HL-60 (cell line): Measurements from ENCODE around the gene AIFM3.

Experiments used
- DNase-seq, 2 experiments: peaks; one replicate each; pipeline ENCODE4 v3.0.0-alpha.2; 2010 to 2020; ENCODE audit warnings: low read depth in 1 of 2, low spot score in 1 of 2
- H3K27ac ChIP-seq: fragments of 250-450 bp; sonication (Bioruptor Pico); replicated peaks from 2 replicates; pipeline ENCODE4 v1.5.1; 2020; ENCODE audit warnings: mild to moderate bottlenecking, moderate library complexity
- H3K27me3 ChIP-seq: fragments of 250-450 bp; sonication (Bioruptor Pico); 2 replicates; pipeline ENCODE4 v1.5.1; 2021; ENCODE audit warnings: mild to moderate bottlenecking, moderate library complexity; ENCODE audit not compliant: insufficient read depth, poor library complexity, severe bottlenecking
- H3K4me3 ChIP-seq: replicated peaks from 2 replicates; pipeline ENCODE4 v1.5.1; 2011; ENCODE audit warnings: mild to moderate bottlenecking, control low read depth, low read length; ENCODE audit not compliant: insufficient read depth
- CTCF ChIP-seq: IDR thresholded peaks from one replicate; pipeline ENCODE4 v1.5.1; 2011; ENCODE audit warnings: low read length, control low read depth, inconsistent platforms; ENCODE audit not compliant: insufficient read depth
- GABPA ChIP-seq: IDR thresholded peaks from 2 replicates; pipeline ENCODE4 v1.6.1; 2012; ENCODE audit warnings: low read depth
- POLR2AphosphoS5 ChIP-seq: IDR thresholded peaks from 2 replicates; pipeline ENCODE4 v1.6.1; 2012; ENCODE audit warnings: low read depth
- REST ChIP-seq: IDR thresholded peaks from 2 replicates; pipeline ENCODE4 v1.6.1; 2012; ENCODE audit warnings: low read depth; ENCODE audit not compliant: insufficient replicate concordance
- SPI1 ChIP-seq: IDR thresholded peaks from 2 replicates; pipeline ENCODE4 v1.6.1; 2012; ENCODE audit warnings: low read depth, mild to moderate bottlenecking, borderline replicate concordance

The AIFM3 gene

DNA sequence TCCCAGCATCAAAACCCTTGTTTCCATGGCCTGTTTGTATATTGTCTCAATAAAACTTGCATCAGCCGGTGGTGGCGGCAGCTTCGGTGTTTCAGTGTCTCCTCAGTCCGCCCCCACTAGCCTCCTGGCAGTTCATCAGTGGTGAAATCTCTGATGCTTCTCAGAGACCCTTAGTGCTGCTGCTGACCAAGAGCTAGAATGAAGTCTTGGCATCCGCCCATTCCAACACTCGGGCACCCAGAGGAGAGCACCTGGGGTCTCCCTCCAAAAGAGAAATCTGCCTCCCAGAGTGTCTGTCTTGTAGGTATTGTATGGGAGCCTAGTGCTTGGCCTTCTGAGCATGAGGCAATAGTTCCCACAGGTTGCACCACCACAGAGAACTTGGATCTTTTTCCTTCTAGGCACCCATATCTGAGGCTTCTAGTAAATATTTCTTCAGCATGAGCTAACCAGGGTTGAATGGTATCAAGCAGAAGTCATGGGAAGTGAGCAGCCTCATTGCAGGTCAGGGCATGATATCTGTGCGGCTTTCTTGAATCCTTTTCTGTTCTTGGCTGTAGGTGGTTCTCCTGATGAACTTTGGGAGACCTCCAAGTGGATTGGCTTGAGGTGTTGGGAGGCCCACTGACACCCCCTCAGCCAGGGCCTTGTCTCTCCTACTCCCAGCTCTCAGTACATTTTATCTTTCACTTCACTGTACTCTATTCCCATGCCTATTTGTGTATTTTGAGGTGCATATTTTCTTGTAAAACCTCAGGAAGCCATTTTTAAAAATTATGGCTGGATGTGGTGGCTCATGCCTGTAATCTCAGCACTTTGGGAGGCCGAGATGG lies 13.2 kb upstream of the AIFM3 start:
- DNase-seq, result peak; percentile 28 to 57
- no peak overlapping the region for H3K27ac ChIP-seq
- H3K27me3 ChIP-seq, result no peaks in the 10 kb centered on the region
- H3K4me3 ChIP-seq, result no peak overlapping the region
- TF ChIP-seq REST (no peak), POLR2AphosphoS5 (peak; percentile 24; the same call in 1 of the 2 replicates)

GRCh38 chr22:20955548-20955947 lies 11.5 kb upstream of the AIFM3 start:
- Histone ChIP-seq H3K4me3 (no peak overlapping the region), H3K27me3 (no peaks in the 10 kb centered on the region), H3K27ac (no peak overlapping the region)
- TF ChIP-seq CTCF (no peak), REST (no peak)
- DNase-seq, result peak in 1 of 2 experiments; percentile 11

DNA sequence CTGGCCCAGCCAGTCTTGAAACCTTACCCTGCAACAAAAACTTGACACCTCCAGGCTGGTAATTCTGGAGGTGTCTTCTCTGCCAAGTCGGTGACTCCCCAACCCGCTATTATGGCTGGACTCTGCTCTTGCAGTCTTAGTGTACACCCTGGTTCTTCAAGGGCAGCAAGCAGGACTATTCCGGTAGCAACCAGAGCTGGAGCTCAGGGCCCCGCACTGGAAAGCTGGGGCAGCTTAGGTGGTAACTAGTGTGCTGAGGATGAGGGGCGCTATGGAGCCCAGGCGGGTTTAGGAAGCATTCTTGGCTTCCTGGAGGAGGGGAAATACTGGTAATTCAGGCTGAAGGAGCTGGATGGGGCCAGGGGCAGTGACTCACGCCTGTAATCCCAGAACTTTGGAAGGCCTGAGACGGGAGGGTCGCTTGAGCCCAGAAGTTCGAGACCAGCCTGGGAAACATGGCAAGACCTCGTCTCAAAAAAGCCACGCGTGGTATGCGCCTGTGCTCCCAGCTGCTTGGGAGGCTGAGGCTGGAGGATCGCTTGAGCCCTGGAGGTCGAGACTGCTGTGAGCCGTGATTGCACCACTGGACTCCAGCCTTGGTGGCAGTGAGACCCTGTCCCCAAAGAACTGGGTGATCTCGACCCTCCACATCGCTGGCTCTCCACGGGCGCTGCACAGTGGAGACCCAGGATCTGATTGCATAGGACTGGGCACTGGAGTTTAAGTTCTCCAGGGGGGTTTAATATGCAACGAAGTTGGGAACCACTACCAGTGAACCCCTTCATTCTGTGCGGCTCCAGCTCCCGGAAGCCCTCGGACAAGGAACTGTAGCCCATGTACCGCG lies 10.6 kb upstream of the AIFM3 start:
- H3K4me3 ChIP-seq, result peak overlapping the region; percentile 84
- peak; percentile 37 to 40 for DNase-seq
- peak overlapping the region; percentile 79 for H3K27ac ChIP-seq
- no peaks in the 10 kb centered on the region for H3K27me3 ChIP-seq
- no peak for TF ChIP-seq CTCF
- TF ChIP-seq SPI1, result no peak
- TF ChIP-seq GABPA, result no peak
- no peak for TF ChIP-seq REST
- TF ChIP-seq POLR2AphosphoS5, result no peak
